ENCODE data around the gene EVL. TPM values are rescaled to one million over a fixed set of nuclear protein-coding genes. Genes with fewer than 3 reads are reported as not detected.
A peak's percentile ranks its signal among the peaks of the same experiment; 100 is the strongest.
"Not testable (repeated sequence)": the region's sequence is repeated elsewhere in the genome, so short reads cannot be mapped to it uniquely, and the experiment has no call there.

Gene EVL
- total RNA-seq, 1 donor = 16.6 TPM

DNA sequence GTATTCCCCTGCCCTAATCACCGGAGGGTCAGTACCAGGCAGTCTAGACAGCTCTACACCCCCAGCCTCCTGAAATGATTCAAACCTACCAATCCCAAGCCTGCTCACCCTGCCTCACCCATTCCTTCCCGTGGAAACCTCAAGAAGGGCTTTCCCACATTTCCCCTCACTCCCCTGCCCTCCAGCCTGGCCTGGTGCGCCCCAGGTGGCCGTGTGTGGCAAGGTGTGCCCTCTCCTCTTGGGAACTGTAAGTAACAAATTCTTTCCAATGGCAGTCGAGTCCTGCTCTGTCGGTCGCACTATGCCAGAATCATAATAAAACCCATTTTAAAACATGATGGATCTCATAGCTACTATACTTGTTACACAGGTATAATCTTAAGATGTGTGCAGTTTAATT is 108.1 kb downstream of the EVL start:
- Histone ChIP-seq H3K79me2 (ENCODE audit: insufficient read depth, low read length) (no peaks in the 10 kb centered on the region), H3K36me3 (ENCODE audit: insufficient read depth, low read length) (no peaks in the 10 kb centered on the region), H3K27me3 (ENCODE audit: insufficient read depth, low read length) (peaks cover 5% of the 10 kb centered on the region), H3K27ac (ENCODE audit: low read depth, low read length) (no peak overlapping the region), H3K4me1 (ENCODE audit: insufficient read depth, low read length) (no peaks in the 10 kb centered on the region), H2AFZ (ENCODE audit: low read length) (no peak overlapping the region), H3K9me3 (ENCODE audit: low read depth, low read length) (no peaks in the 10 kb centered on the region), H4K20me1 (ENCODE audit: insufficient read depth, low read length) (no peaks in the 10 kb centered on the region), H3K4me3 (ENCODE audit: insufficient read depth, low read length) (no peak overlapping the region), H3K4me2 (ENCODE audit: insufficient read depth, low read length) (no peak overlapping the region)
- TF ChIP-seq, protein P1, sequence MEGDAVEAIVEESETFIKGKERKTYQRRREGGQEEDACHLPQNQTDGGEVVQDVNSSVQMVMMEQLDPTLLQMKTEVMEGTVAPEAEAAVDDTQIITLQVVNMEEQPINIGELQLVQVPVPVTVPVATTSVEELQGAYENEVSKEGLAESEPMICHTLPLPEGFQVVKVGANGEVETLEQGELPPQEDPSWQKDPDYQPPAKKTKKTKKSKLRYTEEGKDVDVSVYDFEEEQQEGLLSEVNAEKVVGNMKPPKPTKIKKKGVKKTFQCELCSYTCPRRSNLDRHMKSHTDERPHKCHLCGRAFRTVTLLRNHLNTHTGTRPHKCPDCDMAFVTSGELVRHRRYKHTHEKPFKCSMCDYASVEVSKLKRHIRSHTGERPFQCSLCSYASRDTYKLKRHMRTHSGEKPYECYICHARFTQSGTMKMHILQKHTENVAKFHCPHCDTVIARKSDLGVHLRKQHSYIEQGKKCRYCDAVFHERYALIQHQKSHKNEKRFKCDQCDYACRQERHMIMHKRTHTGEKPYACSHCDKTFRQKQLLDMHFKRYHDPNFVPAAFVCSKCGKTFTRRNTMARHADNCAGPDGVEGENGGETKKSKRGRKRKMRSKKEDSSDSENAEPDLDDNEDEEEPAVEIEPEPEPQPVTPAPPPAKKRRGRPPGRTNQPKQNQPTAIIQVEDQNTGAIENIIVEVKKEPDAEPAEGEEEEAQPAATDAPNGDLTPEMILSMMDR (IDR thresholded peaks at IDR 0.05; ENCODE audit: extremely low read depth, low read depth, low read length) = no peak
- DNase-seq (ENCODE audit: insufficient read length, low spot score, missing footprints) = peak; percentile 21

DNA sequence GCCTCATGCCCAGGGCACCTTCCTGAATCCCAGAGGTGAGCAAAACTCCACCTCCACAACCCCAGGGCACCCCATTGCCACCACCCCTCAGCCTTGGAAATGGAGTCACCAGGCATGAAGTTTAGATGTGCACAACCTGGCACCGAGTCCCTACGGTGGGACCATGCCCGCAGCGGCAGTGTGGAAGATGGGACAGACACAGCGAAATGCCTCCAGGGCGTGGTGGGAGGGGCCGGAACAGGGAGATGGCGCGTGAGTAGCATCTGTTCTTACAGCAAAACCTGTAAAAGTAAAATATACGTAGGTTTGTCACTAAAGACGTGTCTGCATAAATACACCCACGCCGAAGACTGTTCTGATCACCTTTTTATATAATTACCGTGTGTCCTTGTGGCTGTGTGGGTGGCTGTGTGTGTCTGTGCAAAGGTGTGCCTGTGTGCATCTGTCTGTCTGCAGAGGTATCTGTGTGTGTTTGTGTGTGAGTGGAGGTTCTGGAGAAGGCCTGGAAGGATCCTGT is 111.6 kb downstream of the EVL start:
- TF ChIP-seq, protein P1 (IDR thresholded peaks at IDR 0.05; ENCODE audit: extremely low read depth, low read depth, low read length) = no peak
- H3K27ac ChIP-seq (ENCODE audit: low read depth, low read length) = no peak overlapping the region
- no peak overlapping the region for H3K4me3 ChIP-seq (ENCODE audit: insufficient read depth, low read length)
- DNase-seq (ENCODE audit: insufficient read length, low spot score, missing footprints) = no peak
- no peak overlapping the region for H2AFZ ChIP-seq (ENCODE audit: low read length)
- H3K4me2 ChIP-seq (ENCODE audit: insufficient read depth, low read length) = no peak overlapping the region
- H4K20me1 ChIP-seq (ENCODE audit: insufficient read depth, low read length) = no peaks in the 10 kb centered on the region
- no peaks in the 10 kb centered on the region for H3K36me3 ChIP-seq (ENCODE audit: insufficient read depth, low read length)
- H3K4me1 ChIP-seq (ENCODE audit: insufficient read depth, low read length) = no peaks in the 10 kb centered on the region
- H3K79me2 ChIP-seq (ENCODE audit: insufficient read depth, low read length) = no peaks in the 10 kb centered on the region
- H3K9me3 ChIP-seq (ENCODE audit: low read depth, low read length) = no peaks in the 10 kb centered on the region
- H3K27me3 ChIP-seq (ENCODE audit: insufficient read depth, low read length) = peaks cover 5% of the 10 kb centered on the region

DNA sequence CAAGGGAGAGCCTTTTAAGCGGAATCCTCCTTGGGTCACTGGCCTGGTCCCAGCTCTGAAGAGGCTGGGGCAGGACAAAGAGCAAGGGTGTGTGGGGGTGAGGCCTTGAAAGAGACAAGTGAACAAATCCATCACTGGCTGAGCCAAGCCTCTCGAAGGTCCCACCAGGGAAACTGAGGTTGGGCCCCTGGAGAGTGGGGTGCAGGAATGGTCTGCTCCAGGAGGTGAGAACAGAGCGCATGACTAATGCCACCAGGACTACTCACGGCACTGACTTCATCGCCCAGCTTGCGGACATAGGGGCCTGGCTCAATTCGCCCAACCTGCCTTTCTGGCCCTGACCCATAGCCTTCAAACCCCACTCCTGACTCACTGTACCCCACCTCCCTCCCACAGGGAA is 113.5 kb downstream of the EVL start:
- H3K4me3 ChIP-seq (ENCODE audit: insufficient read depth, low read length) = no peak overlapping the region

DNA sequence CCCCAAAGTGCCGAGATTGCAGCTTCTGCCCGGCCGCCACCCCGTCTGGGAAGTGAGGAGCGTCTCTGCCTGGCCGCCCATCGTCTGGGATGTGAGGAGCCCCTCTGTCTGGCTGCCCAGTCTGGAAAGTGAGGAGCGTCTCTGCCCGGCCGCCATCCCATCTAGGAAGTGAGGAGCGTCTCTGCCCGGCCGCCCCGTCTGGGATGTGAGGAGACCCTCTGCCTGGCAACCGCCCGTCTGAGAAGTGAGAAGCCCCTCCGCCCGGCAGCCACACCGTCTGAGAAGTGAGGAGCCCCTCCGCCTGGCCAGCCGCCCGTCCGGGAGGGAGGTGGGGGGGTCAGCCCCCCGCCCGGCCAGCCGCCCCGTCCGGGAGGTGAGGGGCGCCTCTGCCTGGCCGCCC is 115.4 kb downstream of the EVL start:
- H3K4me3 ChIP-seq (ENCODE audit: insufficient read depth, low read length); DNase-seq (ENCODE audit: insufficient read length, low spot score, missing footprints); H3K27me3 ChIP-seq (ENCODE audit: insufficient read depth, low read length); H3K36me3 ChIP-seq (ENCODE audit: insufficient read depth, low read length); H2AFZ ChIP-seq (ENCODE audit: low read length); H4K20me1 ChIP-seq (ENCODE audit: insufficient read depth, low read length); H3K4me2 ChIP-seq (ENCODE audit: insufficient read depth, low read length); H3K79me2 ChIP-seq (ENCODE audit: insufficient read depth, low read length); H3K27ac ChIP-seq (ENCODE audit: low read depth, low read length); H3K9me3 ChIP-seq (ENCODE audit: low read depth, low read length); H3K4me1 ChIP-seq (ENCODE audit: insufficient read depth, low read length): not testable (repeated sequence)

More for the DNA sequence above, 113.5 kb downstream of the EVL start:
- H3K27ac ChIP-seq (ENCODE audit: low read depth, low read length) = no peak overlapping the region
- no peak overlapping the region for H2AFZ ChIP-seq (ENCODE audit: low read length)
- H4K20me1 ChIP-seq (ENCODE audit: insufficient read depth, low read length) = no peaks in the 10 kb centered on the region
- TF ChIP-seq, protein P1 (IDR thresholded peaks at IDR 0.05; ENCODE audit: extremely low read depth, low read depth, low read length) = no peak
- H3K4me2 ChIP-seq (ENCODE audit: insufficient read depth, low read length) = no peak overlapping the region
- H3K9me3 ChIP-seq (ENCODE audit: low read depth, low read length) = no peaks in the 10 kb centered on the region
- H3K36me3 ChIP-seq (ENCODE audit: insufficient read depth, low read length) = no peaks in the 10 kb centered on the region
- peak; percentile 14 for DNase-seq (ENCODE audit: insufficient read length, low spot score, missing footprints)
- no peaks in the 10 kb centered on the region for H3K27me3 ChIP-seq (ENCODE audit: insufficient read depth, low read length)
- no peaks in the 10 kb centered on the region for H3K79me2 ChIP-seq (ENCODE audit: insufficient read depth, low read length)
- H3K4me1 ChIP-seq (ENCODE audit: insufficient read depth, low read length) = no peaks in the 10 kb centered on the region

DNA sequence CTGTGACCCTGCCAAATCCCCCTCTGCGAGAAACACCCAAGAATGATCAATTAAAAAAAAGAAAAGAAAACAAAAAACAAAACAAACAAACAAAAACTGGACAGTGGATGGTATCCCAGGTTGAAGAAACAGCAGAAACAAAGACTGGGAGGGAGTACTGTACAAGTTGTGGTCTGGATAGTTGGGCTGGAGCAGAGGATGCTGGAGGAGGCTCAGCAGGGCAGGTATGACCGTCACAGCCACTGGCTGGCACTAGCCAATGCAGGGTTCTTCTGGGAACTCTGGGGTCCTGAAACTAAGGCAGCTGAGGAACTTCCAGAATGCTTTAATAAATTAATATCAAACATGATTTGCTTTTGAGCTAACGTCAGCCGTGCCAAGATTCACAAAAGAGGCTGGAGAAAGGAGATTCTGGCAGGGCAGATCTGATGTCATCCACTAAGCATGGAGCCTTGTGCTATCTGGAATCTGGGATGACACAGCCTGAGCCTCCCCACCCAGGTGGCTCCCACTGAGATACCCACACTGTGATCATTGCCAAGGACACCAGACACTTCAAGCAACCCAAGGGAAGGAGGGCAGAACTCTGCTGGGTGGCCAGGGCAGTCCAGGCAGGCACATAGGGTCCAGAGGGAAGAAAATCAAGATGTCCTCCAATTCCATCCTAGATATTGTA is 116.8 kb downstream of the EVL start:
- H3K4me1 ChIP-seq (ENCODE audit: insufficient read depth, low read length); H3K27me3 ChIP-seq (ENCODE audit: insufficient read depth, low read length); H3K36me3 ChIP-seq (ENCODE audit: insufficient read depth, low read length); H3K4me2 ChIP-seq (ENCODE audit: insufficient read depth, low read length); H4K20me1 ChIP-seq (ENCODE audit: insufficient read depth, low read length); H3K79me2 ChIP-seq (ENCODE audit: insufficient read depth, low read length); H3K27ac ChIP-seq (ENCODE audit: low read depth, low read length); H3K9me3 ChIP-seq (ENCODE audit: low read depth, low read length); H2AFZ ChIP-seq (ENCODE audit: low read length); H3K4me3 ChIP-seq (ENCODE audit: insufficient read depth, low read length): not testable (repeated sequence)
- DNase-seq (ENCODE audit: insufficient read length, low spot score, missing footprints) = peak; percentile 94

Data from osteoblast (primary cell).